ENCODE measurements around the gene CTBP1.
A peak's percentile ranks its signal among the peaks of the same experiment; 100 is the strongest.

CTBP1 gene

GRCh38 chr4:1203026-1203616 is 45.8 kb downstream of the CTBP1 start:
- H3K4me1 ChIP-seq (ENCODE audit: control insufficient read depth, insufficient read depth, low read depth, low read length) = peaks cover 68% of the 10 kb centered on the region
- 86% methylated on average over 12 of the region's 13 CpGs for WGBS

DNA sequence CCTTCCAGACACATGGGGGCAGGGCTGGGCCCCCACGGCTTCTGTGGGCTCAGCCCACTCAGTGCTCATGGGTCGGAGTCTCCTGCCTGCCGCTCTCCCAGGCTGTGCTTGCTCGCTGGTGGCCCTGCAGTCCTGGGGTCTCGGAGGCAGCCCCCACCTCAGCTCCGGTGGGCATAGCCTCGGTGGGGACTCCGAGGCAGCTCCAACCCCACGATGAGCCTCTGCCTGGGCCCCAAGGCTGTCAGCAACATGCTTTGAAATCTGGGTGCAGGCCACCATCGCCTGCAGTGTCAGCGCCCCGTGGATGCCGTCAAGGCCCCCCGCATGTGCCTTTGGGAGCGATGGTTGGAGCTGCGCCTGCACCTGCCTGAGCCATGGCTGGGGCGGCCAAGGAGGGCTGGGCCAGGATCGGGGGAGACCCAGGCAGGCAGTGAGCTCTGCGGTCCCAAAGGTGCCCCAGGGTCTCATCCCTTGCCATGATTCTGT is 46.4 kb downstream of the CTBP1 start:
- H3K23ac ChIP-seq (ENCODE audit: low read length in 2 of 2) = peak overlapping the region in 1 of 2 experiments; percentile 95
- H2BK12ac ChIP-seq (ENCODE audit: low read length in 2 of 2) = peak overlapping the region; percentile 100
- H4K91ac ChIP-seq (ENCODE audit: low read length) = peak overlapping the region; percentile 100
- H3K9ac ChIP-seq (ENCODE audit: low read length) = peak overlapping the region; percentile 82
- H3K4me3 ChIP-seq (ENCODE audit: insufficient read depth in 1 of 2, low read depth in 1 of 2, low read length in 2 of 2) = peak overlapping the region in 1 of 2 experiments; percentile 30
- H3K14ac ChIP-seq (ENCODE audit: low read length in 2 of 2) = peak overlapping the region; percentile 76 to 100
- peak overlapping the region; percentile 100 for H3K4ac ChIP-seq (ENCODE audit: low read depth in 1 of 2, low read length in 2 of 2)
- H3K4me1 ChIP-seq (ENCODE audit: control insufficient read depth, insufficient read depth, low read depth, low read length) = peaks cover 65% of the 10 kb centered on the region
- no peaks in the 10 kb centered on the region for H3K9me3 ChIP-seq (ENCODE audit: control insufficient read depth, low read length)
- no peak overlapping the region for H2AFZ ChIP-seq (ENCODE audit: low read depth, low read length)
- peaks cover 11 to 18% of the 10 kb centered on the region in 2 experiments for H3K36me3 ChIP-seq (ENCODE audit: control insufficient read depth in 1 of 2, insufficient read depth in 2 of 2, low read depth in 1 of 2, low read length in 2 of 2)
- peak overlapping the region; percentile 100 for H2BK120ac ChIP-seq (ENCODE audit: low read depth, low read length)
- DNase-seq = no peak
- no peak overlapping the region for H2BK5ac ChIP-seq (ENCODE audit: low read depth, low read length, poor library complexity, severe bottlenecking)
- WGBS = 82% methylated on average over 19 of the region's 19 CpGs
- H4K8ac ChIP-seq (ENCODE audit: low read length) = peak overlapping the region; percentile 99
- H3K79me1 ChIP-seq (replicated peaks; ENCODE audit: low read length, poor library complexity, severe bottlenecking) = peaks cover 5% of the 10 kb centered on the region
- peak overlapping the region; percentile 16 for H2AK5ac ChIP-seq (ENCODE audit: low read length, severe bottlenecking)
- H2BK15ac ChIP-seq (ENCODE audit: low read depth, poor library complexity, severe bottlenecking) = peak overlapping the region; percentile 96
- no peak overlapping the region for H3K4me2 ChIP-seq (ENCODE audit: low read length, poor library complexity, severe bottlenecking)
- peak overlapping the region; percentile 100 for H3K18ac ChIP-seq (ENCODE audit: low read depth in 1 of 2, low read length in 2 of 2)
- no peak overlapping the region for H3K27ac ChIP-seq (ENCODE audit: low read length, poor library complexity, severe bottlenecking)
- no peaks in the 10 kb centered on the region for H3K27me3 ChIP-seq (ENCODE audit: control insufficient read depth in 1 of 2, insufficient read depth in 1 of 2, low read length in 2 of 2)

More at GRCh38 chr4:1203026-1203616, 45.8 kb downstream of the CTBP1 start:
- H3K18ac ChIP-seq (ENCODE audit: low read depth in 1 of 2, low read length in 2 of 2) = peak overlapping the region; percentile 100
- peak overlapping the region in 1 of 2 experiments; percentile 95 for H3K23ac ChIP-seq (ENCODE audit: low read length in 2 of 2)
- H3K4me3 ChIP-seq (ENCODE audit: insufficient read depth in 1 of 2, low read depth in 1 of 2, low read length in 2 of 2) = no peak overlapping the region
- peaks cover 7 to 18% of the 10 kb centered on the region in 2 experiments for H3K36me3 ChIP-seq (ENCODE audit: control insufficient read depth in 1 of 2, insufficient read depth in 2 of 2, low read depth in 1 of 2, low read length in 2 of 2)
- H4K91ac ChIP-seq (ENCODE audit: low read length) = peak overlapping the region; percentile 100
- H3K79me1 ChIP-seq (replicated peaks; ENCODE audit: low read length, poor library complexity, severe bottlenecking) = peaks cover 5% of the 10 kb centered on the region
- H4K8ac ChIP-seq (ENCODE audit: low read length) = peak overlapping the region; percentile 99
- H3K14ac ChIP-seq (ENCODE audit: low read length in 2 of 2) = peak overlapping the region; percentile 76 to 100
- H3K4ac ChIP-seq (ENCODE audit: low read depth in 1 of 2, low read length in 2 of 2) = peak overlapping the region; percentile 100
- H3K9me3 ChIP-seq (ENCODE audit: control insufficient read depth, low read length) = no peaks in the 10 kb centered on the region
- no peak overlapping the region for H2BK5ac ChIP-seq (ENCODE audit: low read depth, low read length, poor library complexity, severe bottlenecking)
- H3K27ac ChIP-seq (ENCODE audit: low read length, poor library complexity, severe bottlenecking) = no peak overlapping the region
- H3K27me3 ChIP-seq (ENCODE audit: control insufficient read depth in 1 of 2, insufficient read depth in 1 of 2, low read length in 2 of 2) = no peaks in the 10 kb centered on the region
- DNase-seq = no peak
- peak overlapping the region; percentile 16 for H2AK5ac ChIP-seq (ENCODE audit: low read length, severe bottlenecking)
- H2BK12ac ChIP-seq (ENCODE audit: low read length in 2 of 2) = peak overlapping the region; percentile 100
- no peak overlapping the region for H2AFZ ChIP-seq (ENCODE audit: low read depth, low read length)
- H2BK120ac ChIP-seq (ENCODE audit: low read depth, low read length) = peak overlapping the region; percentile 100
- peak overlapping the region; percentile 96 for H2BK15ac ChIP-seq (ENCODE audit: low read depth, poor library complexity, severe bottlenecking)
- no peak overlapping the region for H3K4me2 ChIP-seq (ENCODE audit: low read length, poor library complexity, severe bottlenecking)
- H3K9ac ChIP-seq (ENCODE audit: low read length) = peak overlapping the region; percentile 82

DNA sequence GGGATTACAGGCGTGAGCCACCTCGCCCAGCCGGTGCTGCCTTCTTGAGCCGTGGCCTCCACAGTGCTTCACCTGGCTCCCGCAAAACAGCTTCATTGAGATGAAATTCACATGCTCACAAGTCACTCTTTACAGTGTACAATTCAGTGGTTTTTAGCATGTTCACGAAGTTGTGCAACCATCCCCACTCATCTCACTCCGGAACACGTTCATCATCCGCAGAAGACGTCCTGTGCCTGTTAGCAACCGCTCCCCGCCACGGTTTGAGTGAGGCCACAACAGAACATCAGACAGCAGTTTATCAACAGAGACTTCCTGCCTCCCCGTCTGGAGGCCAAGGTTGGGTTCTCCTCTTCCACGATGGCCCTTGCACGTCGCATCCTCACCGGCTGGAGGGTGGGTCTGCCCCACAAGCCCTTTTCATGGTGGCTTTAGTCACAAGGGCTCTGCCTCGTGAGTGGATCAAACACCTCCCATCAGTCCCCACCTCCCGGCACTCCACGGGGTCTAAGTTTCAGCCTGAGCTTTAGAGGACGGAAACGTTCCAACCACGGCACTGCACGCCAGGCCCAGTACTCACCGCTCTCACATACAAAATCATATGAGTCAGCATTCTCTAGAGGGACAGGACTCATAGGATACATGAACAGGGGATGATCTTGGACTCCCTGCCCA is 46.9 kb downstream of the CTBP1 start:
- H3K27ac ChIP-seq (ENCODE audit: low read length, poor library complexity, severe bottlenecking) = no peak overlapping the region
- peaks cover 5% of the 10 kb centered on the region for H3K79me1 ChIP-seq (replicated peaks; ENCODE audit: low read length, poor library complexity, severe bottlenecking)
- H3K36me3 ChIP-seq (ENCODE audit: control insufficient read depth in 1 of 2, insufficient read depth in 2 of 2, low read depth in 1 of 2, low read length in 2 of 2) = peaks cover 15 to 16% of the 10 kb centered on the region in 2 experiments
- H3K14ac ChIP-seq (ENCODE audit: low read length in 2 of 2) = no peak overlapping the region
- peak overlapping the region; percentile 100 for H3K18ac ChIP-seq (ENCODE audit: low read depth in 1 of 2, low read length in 2 of 2)
- H3K9ac ChIP-seq (ENCODE audit: low read length) = peak overlapping the region; percentile 82
- peak overlapping the region; percentile 100 for H2BK120ac ChIP-seq (ENCODE audit: low read depth, low read length)
- H3K4me2 ChIP-seq (ENCODE audit: low read length, poor library complexity, severe bottlenecking) = no peak overlapping the region
- no peaks in the 10 kb centered on the region for H3K9me3 ChIP-seq (ENCODE audit: control insufficient read depth, low read length)
- peak overlapping the region; percentile 100 for H2BK12ac ChIP-seq (ENCODE audit: low read length in 2 of 2)
- peak overlapping the region; percentile 96 for H2BK15ac ChIP-seq (ENCODE audit: low read depth, poor library complexity, severe bottlenecking)
- peak overlapping the region; percentile 100 for H4K91ac ChIP-seq (ENCODE audit: low read length)
- H2AK5ac ChIP-seq (ENCODE audit: low read length, severe bottlenecking) = peak overlapping the region; percentile 16
- no peak overlapping the region for H3K23ac ChIP-seq (ENCODE audit: low read length in 2 of 2)
- H2BK5ac ChIP-seq (ENCODE audit: low read depth, low read length, poor library complexity, severe bottlenecking) = no peak overlapping the region
- H3K4ac ChIP-seq (ENCODE audit: low read depth in 1 of 2, low read length in 2 of 2) = peak overlapping the region; percentile 100
- H3K4me3 ChIP-seq (ENCODE audit: insufficient read depth in 1 of 2, low read depth in 1 of 2, low read length in 2 of 2) = peak overlapping the region in 1 of 2 experiments; percentile 30
- H4K8ac ChIP-seq (ENCODE audit: low read length) = peak overlapping the region; percentile 99
- no peaks in the 10 kb centered on the region for H3K27me3 ChIP-seq (ENCODE audit: control insufficient read depth in 1 of 2, insufficient read depth in 1 of 2, low read length in 2 of 2)
- WGBS = 19% methylated on average over 26 of the region's 26 CpGs
- H2AFZ ChIP-seq (ENCODE audit: low read depth, low read length) = no peak overlapping the region
- peaks cover 60% of the 10 kb centered on the region for H3K4me1 ChIP-seq (ENCODE audit: control insufficient read depth, insufficient read depth, low read depth, low read length)
- DNase-seq = peak; percentile 100

All from mesenchymal stem cell (in vitro differentiated cells and primary cell).